Rectal smooth muscle tissue (tissue), 1 donor: Measurements from ENCODE around the gene ITGAL.

Experiments
- H3K27ac ChIP-seq: one replicate; pipeline ENCODE4 v1.7.0; 2013; ENCODE audit warnings: low read depth, low read length, inconsistent platforms
- H3K27me3 ChIP-seq: one replicate; pipeline ENCODE4 v1.7.0; 2013; ENCODE audit warnings: low read length; ENCODE audit not compliant: control insufficient read depth, insufficient read depth
- H3K36me3 ChIP-seq: one replicate; pipeline ENCODE4 v1.7.0; 2013; ENCODE audit warnings: low read length; ENCODE audit not compliant: control insufficient read depth, insufficient read depth
- H3K4me1 ChIP-seq: one replicate; pipeline ENCODE4 v1.7.0; 2013; ENCODE audit warnings: low read length; ENCODE audit not compliant: control insufficient read depth, insufficient read depth
- H3K4me3 ChIP-seq: one replicate; pipeline ENCODE4 v1.7.0; 2013; ENCODE audit warnings: low read length
- H3K9ac ChIP-seq: one replicate; pipeline ENCODE4 v1.7.0; 2013; ENCODE audit warnings: low read length

The ITGAL gene

DNA sequence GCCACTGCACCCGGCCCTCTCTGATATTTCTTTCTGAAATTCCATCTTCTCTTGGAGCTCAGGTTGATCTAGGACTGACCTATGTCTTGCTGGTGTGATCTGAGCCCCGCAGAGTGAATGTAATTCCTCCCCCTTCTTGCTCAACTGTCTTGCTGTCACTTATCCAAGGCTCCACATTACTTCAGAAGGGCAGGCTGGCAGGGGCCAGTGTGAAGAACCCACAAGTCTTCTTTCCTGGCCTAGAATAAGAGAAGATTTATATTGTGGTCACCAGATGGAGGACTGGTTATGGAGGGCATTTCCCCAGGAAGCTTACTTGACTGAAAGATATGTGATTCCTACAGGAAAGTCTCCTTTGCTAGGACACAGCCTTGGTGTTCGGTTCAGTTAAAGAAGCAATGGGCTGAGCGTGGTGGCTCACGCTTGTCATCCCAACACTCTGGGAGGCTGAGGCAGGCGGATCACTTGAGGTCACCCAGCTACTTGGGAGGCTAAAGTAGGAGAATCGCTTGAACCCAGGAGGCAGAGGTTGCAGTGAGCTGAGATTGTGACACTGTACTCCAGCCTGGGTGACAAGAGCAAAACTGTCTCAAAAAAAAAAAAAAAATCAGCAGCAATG, 13.4 kb downstream of the ITGAL start:
- no peak overlapping the region for H3K27ac ChIP-seq
- no peaks in the 10 kb centered on the region for H3K27me3 ChIP-seq
- H3K4me1 ChIP-seq, result no peaks in the 10 kb centered on the region
- H3K9ac ChIP-seq, result no peak overlapping the region
- H3K4me3 ChIP-seq, result no peak overlapping the region
- H3K36me3 ChIP-seq, result no peaks in the 10 kb centered on the region

DNA sequence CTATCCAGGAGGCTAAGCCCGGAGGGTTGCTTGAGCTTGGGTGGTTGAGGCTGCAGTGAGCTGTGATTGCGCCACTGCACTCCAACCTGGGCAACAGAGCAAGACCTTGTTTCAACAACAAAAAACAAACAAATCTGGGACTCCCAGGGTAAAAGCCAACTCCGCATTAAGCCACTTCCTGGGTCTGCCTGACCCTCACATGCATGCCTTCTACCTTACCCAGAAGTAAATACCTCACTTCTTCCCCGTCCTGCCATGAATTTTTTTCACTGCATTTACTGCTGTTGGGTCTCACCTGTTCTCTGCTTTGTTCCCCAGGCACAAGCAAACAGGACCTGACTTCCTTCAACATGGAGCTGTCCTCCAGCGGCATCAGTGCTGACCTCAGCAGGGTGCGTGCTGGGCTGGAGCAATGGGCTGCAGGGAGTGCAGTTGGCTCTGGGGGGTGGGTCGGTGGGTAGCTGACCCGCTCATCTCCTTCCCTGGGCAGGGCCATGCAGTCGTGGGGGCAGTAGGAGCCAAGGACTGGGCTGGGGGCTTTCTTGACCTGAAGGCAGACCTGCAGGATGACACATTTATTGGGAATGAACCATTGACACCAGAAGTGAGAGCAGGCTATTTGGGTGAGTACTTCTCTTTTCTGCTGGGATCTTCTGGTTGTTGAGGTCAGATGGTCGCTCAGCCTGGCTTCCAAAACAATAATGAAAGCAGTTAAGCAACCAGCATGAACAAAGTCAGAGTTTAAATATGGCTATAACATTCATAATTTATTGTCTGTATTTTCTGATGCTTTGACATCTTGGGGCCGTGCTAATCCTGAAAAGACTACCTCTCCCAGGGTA, 16.4 kb downstream of the ITGAL start:
- no peaks in the 10 kb centered on the region for H3K36me3 ChIP-seq
- no peak overlapping the region for H3K9ac ChIP-seq
- H3K27ac ChIP-seq, result no peak overlapping the region
- H3K4me1 ChIP-seq, result no peaks in the 10 kb centered on the region
- H3K4me3 ChIP-seq, result no peak overlapping the region
- H3K27me3 ChIP-seq, result no peaks in the 10 kb centered on the region

DNA sequence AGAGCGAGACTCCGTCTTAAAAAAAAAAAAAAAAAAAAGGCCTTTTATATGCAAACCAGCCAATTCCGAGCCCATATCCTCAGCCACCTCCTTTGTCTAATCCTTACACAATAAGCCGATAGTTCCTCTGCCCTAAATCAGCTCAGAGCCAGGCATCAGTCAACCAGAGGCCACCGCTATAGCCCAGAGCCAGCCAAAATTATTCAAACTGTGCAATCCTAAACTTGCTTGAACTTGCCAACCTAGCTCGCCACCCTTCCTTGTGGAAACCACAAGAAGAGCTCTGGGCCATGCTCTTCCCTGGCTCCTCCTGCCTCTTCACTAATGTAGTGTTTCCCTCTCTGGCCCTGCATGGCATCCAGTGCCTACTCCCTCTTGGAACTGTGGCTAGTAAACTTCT, 17.7 kb downstream of the ITGAL start:
- Histone ChIP-seq H3K27ac (no peak overlapping the region), H3K4me1 (no peaks in the 10 kb centered on the region), H3K4me3 (no peak overlapping the region), H3K9ac (no peak overlapping the region), H3K27me3 (no peaks in the 10 kb centered on the region), H3K36me3 (no peaks in the 10 kb centered on the region)

DNA sequence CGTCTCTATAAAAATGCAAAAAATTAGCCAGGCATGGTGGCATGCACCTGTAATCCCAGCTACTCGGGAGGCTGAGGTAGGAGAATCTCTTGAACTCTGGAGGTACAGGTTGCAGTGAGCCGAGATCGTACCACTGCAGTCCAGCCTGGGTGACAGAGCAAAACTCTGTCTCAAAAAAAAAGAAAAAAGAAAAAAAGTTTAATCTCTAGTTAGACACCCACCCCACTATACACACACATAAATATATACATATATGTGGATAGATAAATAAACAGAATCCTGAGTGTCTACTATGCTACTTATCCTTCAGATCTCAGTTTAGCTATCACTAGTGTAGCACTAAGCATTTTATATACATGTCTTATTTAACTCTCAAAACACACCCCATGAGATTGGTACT, 18.7 kb downstream of the ITGAL start:
- no peaks in the 10 kb centered on the region for H3K27me3 ChIP-seq

DNA sequence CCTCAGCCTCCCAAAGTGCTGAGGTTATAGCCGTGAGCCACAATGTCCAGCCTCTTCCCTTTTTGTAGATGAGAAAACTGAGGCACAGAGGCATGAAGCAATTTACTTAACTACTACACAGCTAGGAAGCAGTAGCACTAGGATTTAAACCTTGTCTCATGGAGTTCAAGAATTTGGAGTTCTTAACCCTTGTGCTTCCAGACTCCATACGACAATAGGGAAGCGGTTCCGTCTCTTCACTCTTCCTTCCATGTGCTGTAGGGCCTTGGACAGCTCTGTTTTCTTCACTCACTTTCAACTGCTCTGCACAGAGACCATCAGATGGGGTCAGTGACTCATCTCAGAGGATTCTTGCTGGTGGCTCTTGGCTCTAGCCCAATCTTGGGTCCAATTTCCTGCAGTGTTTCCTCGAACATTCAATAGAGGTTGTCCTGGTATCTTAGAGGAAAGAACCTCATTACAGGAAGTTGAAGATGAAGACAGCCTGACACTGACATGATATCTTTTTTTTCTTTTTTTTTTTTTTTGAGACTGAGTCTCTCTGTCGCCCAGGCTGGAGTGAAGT, 19.3 kb downstream of the ITGAL start:
- Histone ChIP-seq H3K4me1 (no peaks in the 10 kb centered on the region), H3K27me3 (no peaks in the 10 kb centered on the region), H3K36me3 (no peaks in the 10 kb centered on the region), H3K9ac (no peak overlapping the region), H3K4me3 (no peak overlapping the region), H3K27ac (no peak overlapping the region)

More for the DNA sequence above, 18.7 kb downstream of the ITGAL start:
- Histone ChIP-seq H3K36me3 (no peaks in the 10 kb centered on the region), H3K4me3 (no peak overlapping the region), H3K4me1 (no peaks in the 10 kb centered on the region), H3K9ac (no peak overlapping the region), H3K27ac (no peak overlapping the region)

DNA sequence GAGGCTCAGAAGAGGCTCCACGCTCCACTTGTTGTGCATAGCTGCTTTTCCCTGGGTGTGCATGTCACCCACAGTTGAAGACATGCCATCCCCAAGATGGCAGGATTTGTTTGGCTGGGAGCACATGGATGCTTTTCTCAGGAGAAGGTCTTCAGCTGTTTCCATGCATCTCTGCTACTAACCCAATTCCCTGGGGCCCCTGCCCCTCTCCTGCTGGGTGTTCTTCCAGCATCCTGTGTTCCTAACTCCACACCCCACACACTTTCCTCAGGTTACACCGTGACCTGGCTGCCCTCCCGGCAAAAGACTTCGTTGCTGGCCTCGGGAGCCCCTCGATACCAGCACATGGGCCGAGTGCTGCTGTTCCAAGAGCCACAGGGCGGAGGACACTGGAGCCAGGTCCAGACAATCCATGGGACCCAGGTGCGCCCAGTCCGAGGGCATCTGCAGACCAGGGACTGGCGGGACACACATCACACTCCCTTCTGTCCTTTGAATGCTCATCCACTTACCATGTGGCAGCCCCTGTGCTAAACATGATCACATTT, 21.5 kb downstream of the ITGAL start:
- no peaks in the 10 kb centered on the region for H3K36me3 ChIP-seq

DNA sequence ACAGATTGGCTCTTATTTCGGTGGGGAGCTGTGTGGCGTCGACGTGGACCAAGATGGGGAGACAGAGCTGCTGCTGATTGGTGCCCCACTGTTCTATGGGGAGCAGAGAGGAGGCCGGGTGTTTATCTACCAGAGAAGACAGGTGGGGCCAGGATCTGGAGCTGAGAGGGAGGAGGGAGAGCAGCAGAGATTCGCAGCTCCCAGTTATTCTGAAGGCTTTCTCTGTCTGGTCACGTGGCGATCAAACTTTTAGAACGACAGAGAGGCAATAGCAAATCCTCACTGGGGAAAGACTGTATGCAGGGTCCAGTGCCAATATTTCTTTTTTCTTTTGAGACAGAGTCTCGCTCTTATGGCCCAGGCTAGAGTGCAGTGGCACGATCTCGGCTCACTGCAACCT, 22.2 kb downstream of the ITGAL start:
- Histone ChIP-seq H3K27ac (no peak overlapping the region), H3K36me3 (no peaks in the 10 kb centered on the region), H3K27me3 (no peaks in the 10 kb centered on the region), H3K4me1 (no peaks in the 10 kb centered on the region), H3K4me3 (no peak overlapping the region), H3K9ac (no peak overlapping the region)

More for the DNA sequence above, 21.5 kb downstream of the ITGAL start:
- Histone ChIP-seq H3K9ac (no peak overlapping the region), H3K27me3 (no peaks in the 10 kb centered on the region), H3K4me3 (no peak overlapping the region), H3K27ac (no peak overlapping the region), H3K4me1 (no peaks in the 10 kb centered on the region)

DNA sequence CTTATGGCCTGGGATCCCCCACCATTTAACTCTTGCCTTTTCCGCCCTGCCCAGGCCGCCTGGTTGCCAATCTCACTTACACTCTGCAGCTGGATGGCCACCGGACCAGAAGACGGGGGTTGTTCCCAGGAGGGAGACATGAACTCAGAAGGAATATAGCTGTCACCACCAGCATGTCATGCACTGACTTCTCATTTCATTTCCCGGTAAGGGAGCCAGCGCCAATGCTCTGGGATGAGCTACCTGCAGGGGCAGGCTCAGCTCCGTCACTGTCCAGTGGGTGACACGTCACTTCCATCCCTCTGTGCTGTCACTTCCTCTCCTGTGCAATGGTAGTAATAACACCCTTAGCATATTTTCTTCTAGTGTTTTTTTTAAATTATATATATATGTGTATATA, 26.7 kb downstream of the ITGAL start:
- H3K27ac ChIP-seq, result no peak overlapping the region
- H3K27me3 ChIP-seq, result no peaks in the 10 kb centered on the region
- no peak overlapping the region for H3K4me3 ChIP-seq
- no peaks in the 10 kb centered on the region for H3K4me1 ChIP-seq
- no peaks in the 10 kb centered on the region for H3K36me3 ChIP-seq
- H3K9ac ChIP-seq, result no peak overlapping the region

DNA sequence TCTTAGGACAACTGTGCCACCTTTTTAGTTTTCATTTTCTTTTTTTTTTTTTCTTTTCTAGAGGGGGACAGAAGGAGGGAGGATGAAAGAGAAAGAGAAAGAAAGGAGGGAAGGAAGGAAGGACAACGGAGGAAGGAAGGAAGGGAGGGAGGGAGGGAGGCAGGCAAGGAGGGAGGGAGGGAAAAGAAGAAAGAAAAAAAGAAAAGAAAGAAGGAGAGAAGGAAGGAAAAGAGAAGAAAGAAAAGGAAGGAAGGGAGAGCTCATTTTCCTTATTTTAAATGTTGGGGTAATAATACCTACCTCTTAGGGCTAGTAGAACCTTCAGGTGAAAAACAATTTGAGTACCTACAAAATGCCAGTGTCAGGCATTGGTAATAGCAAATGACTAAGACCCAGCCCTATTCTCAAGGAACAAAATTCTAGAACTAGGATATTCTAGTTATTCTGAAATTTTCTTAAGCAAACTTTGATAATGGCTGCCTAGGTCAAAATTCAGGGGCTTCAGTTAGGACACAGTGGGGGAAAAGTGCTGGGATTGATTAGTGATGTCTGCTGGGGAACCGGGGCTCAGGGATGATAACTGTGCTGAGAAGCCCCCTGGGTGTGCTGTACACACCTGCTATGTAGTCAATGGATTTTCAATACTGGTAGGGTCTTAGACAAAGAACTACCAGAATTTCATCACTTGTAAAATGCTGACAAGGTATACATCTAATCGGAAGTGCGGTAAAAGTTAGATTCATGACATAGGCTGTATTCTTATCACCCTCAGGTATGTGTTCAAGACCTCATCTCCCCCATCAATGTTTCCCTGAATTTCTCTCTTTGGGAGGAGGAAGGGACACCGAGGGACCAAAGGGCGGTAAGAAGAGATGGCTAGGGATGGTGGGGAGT, 31.1 kb downstream of the ITGAL start:
- H3K4me1 ChIP-seq, result no peaks in the 10 kb centered on the region
- H3K9ac ChIP-seq, result no peak overlapping the region
- no peak overlapping the region for H3K4me3 ChIP-seq
- no peaks in the 10 kb centered on the region for H3K36me3 ChIP-seq
- H3K27ac ChIP-seq, result no peak overlapping the region
- no peaks in the 10 kb centered on the region for H3K27me3 ChIP-seq

DNA sequence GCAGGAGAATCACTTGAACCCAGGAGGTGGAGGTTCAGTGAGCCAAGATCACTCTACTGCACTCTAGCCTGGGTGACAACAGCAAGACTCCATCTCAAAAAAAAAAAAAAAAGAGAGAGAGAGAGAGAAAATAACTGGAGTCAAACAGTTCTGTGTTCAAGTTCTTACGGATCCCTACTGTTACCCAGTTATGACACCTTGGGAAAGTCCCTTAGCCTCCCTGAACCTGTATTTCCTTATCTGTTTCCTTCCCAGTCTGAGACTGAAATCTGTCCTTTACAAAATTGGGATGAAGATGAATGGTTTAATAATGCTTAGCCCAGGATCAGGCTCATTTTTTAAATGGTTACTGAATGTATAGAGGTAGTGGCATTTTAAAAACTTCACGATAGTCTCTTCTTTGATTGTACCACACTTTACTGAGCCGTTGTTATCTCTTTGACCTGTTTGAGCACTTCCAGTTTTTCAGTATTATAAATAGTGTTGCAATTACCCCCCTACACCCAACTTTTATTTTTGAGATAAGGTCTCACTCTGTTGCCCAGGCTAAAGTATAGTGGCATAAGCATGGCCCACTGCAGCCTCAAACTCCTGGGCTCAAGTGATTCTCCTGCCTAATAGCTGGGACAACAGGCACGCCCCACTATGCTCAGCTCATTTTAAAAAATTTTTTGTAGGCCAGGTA, 36.7 kb downstream of the ITGAL start:
- Histone ChIP-seq H3K4me1 (no peaks in the 10 kb centered on the region), H3K36me3 (no peaks in the 10 kb centered on the region), H3K27ac (no peak overlapping the region), H3K27me3 (no peaks in the 10 kb centered on the region), H3K4me3 (no peak overlapping the region), H3K9ac (no peak overlapping the region)

DNA sequence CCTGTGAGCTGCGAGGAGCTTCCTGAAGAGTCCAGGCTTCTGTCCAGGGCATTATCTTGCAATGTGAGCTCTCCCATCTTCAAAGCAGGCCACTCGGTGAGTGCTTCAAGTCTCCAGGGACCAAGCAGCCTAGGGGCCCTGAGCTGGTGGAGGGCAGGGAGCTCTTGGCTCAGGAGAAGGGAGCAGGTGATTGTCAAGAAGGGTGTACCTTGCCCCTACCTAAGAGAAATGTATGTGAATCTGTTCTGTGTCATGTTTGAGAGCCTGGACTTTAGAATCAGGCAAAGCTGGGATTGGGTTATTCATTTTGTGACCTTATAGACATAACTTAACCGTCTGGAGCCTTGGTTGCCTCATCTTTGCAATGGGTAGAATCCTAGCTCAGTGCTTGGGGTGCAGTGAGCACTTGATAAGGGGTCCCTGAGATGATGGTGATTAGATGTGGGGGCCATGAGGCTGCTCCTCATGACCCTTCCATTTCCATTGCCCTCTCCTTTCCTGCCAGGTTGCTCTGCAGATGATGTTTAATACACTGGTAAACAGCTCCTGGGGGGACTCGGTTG, 37.9 kb downstream of the ITGAL start:
- Histone ChIP-seq H3K4me3 (no peak overlapping the region), H3K27ac (no peak overlapping the region), H3K9ac (no peak overlapping the region), H3K4me1 (no peaks in the 10 kb centered on the region), H3K36me3 (no peaks in the 10 kb centered on the region), H3K27me3 (no peaks in the 10 kb centered on the region)
